Kasumi-1 (cell line): ENCODE results near the gene AGR2.
"Not testable (repeated sequence)": the region's sequence is repeated elsewhere in the genome, so short reads cannot be mapped to it uniquely, and the experiment has no call there.

Experiments used
- DNase-seq, 2 experiments: peaks; one replicate each; lab custom pipeline; 2025; lab: John Stamatoyannopoulos, UW

AGR2 gene

GRCh38 chr7:16773884-16774283, 30.9 kb downstream of the AGR2 start:
- DNase-seq = no peak

- DNase-seq = no peak
Observed at GRCh38 chr7:16773326-16773725, 31.5 kb downstream of the AGR2 start.

- no peak for DNase-seq
Observed at GRCh38 chr7:16770657-16771329, 34.0 kb downstream of the AGR2 start.

- DNase-seq = not testable (repeated sequence)
Observed at GRCh38 chr7:16769994-16770393, 34.8 kb downstream of the AGR2 start.

- no peak for DNase-seq
Observed at GRCh38 chr7:16765436-16765859, 39.4 kb downstream of the AGR2 start.

GRCh38 chr7:16764942-16765341, 39.9 kb downstream of the AGR2 start:
- no peak for DNase-seq

- no peak for DNase-seq
Observed at GRCh38 chr7:16762177-16762576, 42.6 kb downstream of the AGR2 start.

- no peak for DNase-seq
Observed at GRCh38 chr7:16759840-16760239, 45.0 kb downstream of the AGR2 start.

- DNase-seq = no peak
Observed at GRCh38 chr7:16758631-16759611, 45.9 kb downstream of the AGR2 start.

- DNase-seq = no peak
Observed at GRCh38 chr7:16758036-16758435, 46.8 kb downstream of the AGR2 start.

GRCh38 chr7:16755397-16755796, 49.4 kb downstream of the AGR2 start:
- no peak for DNase-seq

GRCh38 chr7:16754856-16755317, 49.9 kb downstream of the AGR2 start:
- no peak for DNase-seq

GRCh38 chr7:16753932-16754855, 50.6 kb downstream of the AGR2 start:
- DNase-seq = no peak

- DNase-seq = peak; percentile 39 to 41
Observed at GRCh38 chr7:16753102-16753931, 51.5 kb downstream of the AGR2 start, which contains the start of gene TSPAN13. Gene TSPAN13 (plus strand): TSS chr7:16753755. CDS start chr7:16753968, 213 bp downstream.

GRCh38 chr7:16747102-16747501, 57.7 kb downstream of the AGR2 start:
- DNase-seq = no peak

- no peak for DNase-seq
Observed at GRCh38 chr7:16745645-16746044, 59.2 kb downstream of the AGR2 start.

GRCh38 chr7:16744518-16745250, 60.1 kb downstream of the AGR2 start:
- no peak for DNase-seq

- DNase-seq = no peak
Observed at GRCh38 chr7:16743236-16743635, 61.6 kb downstream of the AGR2 start.

GRCh38 chr7:16742547-16742946, 62.3 kb downstream of the AGR2 start:
- DNase-seq = no peak
